HG03159 (cell line): ENCODE measurements around the gene AQP1.

Source experiments
- ATAC-seq: cut with Tn5 transposase; IDR thresholded peaks from one replicate; pipeline ENCODE4 v1.9.1; 2021; ENCODE audit warnings: mild to moderate bottlenecking, moderate library complexity; ENCODE audit not compliant: unreplicated experiment

AQP1 gene

GRCh38 chr7:30905078-30906012 lies 6.3 kb upstream of the AQP1 start:
- ATAC-seq = no peak

DNA sequence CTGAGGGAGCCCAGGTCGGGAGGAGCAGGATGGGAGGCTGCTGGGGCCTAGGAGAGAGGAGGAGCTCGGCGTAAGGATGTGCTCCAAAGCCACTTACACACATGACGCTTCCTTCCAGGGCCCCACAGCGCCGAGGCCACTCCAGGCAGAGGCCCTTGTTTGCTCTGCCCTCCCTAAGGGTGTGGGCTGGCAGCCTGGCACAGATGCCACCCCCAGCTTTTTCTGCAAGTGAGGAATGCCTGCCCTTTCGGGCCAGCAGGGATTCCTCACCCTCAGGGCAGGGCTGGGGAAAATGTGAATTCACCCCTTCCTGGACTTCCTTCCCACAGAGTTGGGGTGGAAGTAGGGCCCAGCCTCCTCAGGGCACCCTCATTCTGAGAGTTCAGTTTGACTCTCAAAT lies 5.6 kb upstream of the AQP1 start:
- ATAC-seq = no peak

GRCh38 chr7:30906515-30907240 lies 5.0 kb upstream of the AQP1 start:
- no peak for ATAC-seq

DNA sequence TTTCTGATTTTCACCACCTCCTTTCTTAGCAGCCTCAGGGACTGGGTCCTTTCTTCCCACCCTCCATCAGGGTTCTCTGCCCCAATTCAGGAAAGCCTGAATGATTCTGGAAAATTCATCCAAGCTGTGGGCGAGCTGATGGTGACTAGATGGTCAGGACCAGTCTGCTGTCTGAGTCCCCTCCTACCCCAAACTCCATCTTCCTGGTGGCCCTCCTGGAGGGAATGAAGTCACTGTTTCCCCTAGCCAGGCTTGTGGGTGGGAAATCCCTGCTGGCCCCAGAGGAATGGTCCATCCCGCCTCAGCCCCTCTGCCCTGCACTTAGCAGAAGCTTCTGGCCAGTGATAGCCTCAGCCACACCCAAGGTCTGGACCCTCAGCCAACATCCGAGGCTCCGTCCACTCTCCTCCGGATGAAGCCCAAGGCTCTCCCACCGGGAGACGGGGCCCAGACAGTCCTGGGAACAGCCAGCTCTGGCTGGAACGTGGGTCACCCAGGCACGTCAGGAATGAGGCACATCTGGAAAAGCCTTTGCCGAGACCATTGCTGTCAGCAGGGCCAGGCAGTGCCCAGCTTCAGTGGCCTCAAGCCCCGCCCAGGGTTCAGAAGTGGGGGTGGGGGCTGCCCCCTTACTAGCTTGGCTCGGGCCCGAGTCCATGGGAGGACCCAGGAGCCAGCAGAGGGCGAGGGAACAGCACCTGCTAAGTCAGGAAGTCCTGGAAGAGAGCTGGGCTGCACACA lies 4.0 kb upstream of the AQP1 start:
- ATAC-seq = no peak

DNA sequence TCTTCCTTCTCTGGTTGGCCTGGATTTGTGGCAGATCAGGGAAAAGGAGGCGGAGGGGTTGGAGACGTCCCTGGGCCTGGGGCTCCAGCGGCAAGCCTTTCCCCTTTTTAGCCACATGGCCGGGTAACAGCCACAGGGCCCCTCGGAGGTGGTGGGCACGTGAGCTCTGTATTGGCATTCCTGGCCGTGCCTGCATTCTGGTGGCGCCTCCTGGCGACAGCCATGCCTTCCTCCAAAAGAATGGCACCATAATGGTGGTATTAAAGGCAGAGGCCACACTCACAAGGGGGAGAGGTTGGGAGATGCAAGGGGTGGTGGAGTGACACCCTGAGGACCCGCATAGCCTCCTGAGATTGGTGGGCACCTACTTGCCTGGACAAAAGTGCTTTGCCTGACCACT lies 3.0 kb upstream of the AQP1 start:
- no peak for ATAC-seq

DNA sequence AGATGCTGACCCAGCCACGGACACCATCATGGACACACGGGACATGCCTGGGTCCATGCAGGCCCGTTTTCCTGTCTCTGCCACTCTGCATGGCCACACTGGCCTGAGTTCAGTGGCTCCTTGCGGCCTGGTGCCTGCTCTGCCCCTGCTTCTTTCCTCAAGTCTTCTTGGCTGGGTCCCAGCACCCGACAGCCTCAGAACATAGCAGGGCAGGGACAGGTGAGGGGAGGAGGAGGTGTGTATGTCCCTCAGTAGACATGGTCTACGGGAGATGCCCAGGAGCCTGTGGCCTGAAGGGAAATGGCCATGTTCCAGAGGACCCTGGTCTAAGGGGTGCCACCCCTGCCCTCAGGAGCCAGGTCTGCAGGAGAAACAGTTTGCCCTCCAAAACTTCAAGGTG lies 2.2 kb upstream of the AQP1 start:
- ATAC-seq = no peak

- ATAC-seq = no peak
Observed at GRCh38 chr7:30910411-30911073, 1.1 kb upstream of the AQP1 start.

DNA sequence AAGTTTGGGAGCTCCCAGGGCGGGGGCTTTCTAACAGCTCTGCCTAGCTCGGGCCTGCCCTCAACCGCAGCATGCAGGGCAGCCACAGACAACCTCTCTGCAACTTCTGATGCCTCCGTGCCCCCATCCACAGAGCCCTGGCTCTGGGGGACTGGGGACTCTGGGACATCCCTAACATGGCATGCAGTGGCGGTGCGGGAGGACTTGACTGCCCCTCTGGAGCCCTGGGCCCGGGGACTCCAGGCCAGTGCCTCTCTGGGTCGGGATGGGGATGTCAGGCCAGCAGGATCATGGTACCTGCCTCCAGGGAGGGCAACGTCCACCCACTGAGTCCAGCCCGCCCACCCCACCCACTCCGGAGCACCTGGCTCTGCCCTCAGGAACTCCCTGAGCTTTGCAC lies 520 bp upstream of the AQP1 start:
- no peak for ATAC-seq

DNA sequence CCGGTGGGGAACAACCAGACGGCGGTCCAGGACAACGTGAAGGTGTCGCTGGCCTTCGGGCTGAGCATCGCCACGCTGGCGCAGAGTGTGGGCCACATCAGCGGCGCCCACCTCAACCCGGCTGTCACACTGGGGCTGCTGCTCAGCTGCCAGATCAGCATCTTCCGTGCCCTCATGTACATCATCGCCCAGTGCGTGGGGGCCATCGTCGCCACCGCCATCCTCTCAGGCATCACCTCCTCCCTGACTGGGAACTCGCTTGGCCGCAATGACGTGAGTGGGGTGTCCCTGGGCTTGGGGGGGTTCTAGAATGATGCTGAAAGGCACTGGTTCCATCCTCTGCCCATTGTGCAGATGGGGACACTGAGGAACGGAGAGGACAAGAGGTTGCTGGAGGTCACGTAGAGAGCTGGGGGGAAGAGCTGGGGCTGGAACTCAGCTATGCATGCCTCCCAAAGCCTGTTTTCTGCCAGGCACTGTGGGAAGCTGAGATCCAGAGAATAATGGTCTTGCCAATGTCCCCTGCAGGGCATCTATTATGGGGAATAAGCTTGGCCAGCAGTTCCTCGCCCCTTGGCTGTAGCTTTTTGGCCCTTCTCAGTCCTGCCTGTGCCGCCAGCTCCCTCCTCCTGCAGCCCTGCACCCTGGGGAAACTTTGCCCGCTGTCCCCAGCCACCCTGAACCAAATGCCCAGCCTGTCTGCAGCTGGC lies 523 bp downstream of the AQP1 start:
- ATAC-seq = no peak

- ATAC-seq = no peak
Observed at GRCh38 chr7:30912731-30912985, 1.0 kb downstream of the AQP1 start.

GRCh38 chr7:30912986-30913811 lies 1.5 kb downstream of the AQP1 start:
- ATAC-seq = no peak

DNA sequence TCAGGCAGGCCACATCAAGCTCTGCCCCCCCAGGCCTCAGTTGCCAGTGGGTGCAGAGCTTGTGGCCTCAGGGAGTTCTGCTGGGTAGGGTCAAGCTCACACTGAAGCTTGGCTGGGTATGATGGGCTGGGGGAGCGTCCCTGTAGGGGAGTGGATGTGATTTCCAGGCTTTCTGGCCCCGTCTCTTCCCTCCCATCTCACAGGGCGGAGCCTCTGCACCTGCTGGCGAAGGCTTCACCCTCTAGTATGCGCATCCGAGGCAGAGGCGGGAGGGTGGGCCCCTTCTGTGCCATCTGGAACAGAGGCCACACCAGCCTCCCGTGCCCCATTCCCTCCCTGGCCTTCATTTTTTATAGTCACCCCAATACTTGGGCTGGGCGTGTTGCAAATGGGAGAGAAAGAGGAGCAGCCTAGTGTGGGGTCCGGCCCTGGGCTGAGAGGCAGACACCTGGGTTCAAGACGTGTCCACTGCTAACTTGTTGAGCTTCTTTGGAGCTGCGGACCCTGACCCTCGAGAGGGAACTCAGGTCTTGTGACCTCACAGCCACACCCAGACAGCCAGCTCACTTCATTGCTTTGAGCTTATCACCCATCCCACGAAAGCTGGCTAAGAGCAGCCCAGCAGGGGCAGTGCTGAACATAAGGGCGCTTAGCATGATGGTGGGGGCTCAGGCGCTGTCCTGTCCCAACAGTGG lies 2.3 kb downstream of the AQP1 start:
- ATAC-seq = no peak

DNA sequence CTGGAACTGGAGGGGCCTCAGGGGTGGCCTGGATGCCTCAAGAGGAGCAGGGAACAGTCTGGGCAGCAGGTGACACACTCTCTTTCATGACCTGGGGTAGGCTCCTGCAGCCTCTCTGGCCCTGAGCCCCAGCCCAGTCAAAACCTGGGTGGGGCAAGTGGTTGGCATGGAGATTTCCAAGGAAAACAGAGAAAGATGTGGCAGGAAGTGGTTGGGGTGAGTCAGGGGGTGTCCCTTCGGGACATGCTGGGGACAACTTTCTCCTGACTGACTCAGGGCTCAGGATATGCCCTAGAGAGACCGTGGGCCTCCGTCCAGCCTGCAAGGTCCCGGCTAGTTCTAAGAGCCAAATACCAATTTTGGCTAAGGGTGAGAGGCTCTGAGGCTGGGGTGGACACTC lies 2.9 kb downstream of the AQP1 start:
- ATAC-seq = no peak

- no peak for ATAC-seq
Observed at GRCh38 chr7:30915005-30915601, 3.5 kb downstream of the AQP1 start.

DNA sequence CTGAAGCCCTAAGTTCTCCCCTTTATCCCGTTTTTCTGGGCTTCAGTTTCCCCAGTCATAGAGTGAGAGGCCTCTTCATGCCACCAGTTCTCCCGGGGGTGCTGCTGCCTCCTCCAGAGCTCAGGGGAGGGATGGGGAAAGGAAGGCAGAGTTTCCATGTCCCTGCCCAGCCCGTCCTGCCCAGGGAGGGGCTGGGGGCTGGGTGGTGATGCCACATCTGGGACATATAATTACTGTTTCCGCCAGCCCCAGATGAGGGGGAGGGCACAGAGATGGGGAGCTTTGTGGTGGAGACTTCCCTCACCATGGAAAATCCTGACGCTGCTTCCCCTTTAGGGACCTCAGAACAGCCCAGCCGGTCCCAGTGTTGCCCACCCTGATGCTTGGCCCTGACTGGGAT lies 4.1 kb downstream of the AQP1 start:
- no peak for ATAC-seq

DNA sequence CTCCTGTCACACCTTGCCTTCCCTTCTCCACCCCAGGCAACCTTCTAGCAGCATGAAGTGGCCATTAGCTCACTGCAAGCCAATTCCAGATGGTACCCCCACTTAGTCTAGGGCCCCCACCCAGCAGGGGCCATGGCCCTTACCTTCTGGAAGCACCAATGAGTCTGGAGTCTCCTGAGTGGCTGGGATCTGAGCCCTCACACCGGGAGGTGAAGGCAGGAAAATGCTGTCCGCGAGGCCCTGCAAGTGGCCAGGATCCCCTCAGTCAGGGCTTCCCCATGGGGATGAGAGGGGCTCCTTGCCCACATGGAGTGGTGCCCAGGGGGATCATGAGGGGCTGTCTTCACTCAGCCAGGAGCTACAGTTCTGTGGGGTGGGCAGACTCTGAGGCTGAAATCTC lies 4.6 kb downstream of the AQP1 start:
- ATAC-seq = no peak

DNA sequence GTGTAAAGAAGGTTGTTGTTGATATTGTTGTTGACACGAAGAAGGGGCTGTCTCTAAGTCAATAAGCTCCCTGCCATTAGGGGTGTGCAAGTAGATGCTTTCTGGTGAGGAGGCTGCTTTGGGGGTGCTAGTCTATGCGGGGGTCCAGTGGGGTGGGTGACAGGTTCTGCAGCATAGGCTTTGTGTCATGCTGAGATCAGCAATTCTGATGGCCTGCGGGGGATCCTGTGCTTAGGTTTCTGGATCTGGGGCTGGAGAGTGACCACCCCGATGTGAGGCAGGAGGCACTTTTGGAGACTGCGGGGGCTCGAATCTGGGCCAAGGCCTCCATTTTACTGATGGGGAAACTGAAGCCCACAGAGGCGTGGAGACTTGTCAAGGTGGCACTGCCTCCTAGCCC lies 5.1 kb downstream of the AQP1 start:
- ATAC-seq = no peak

GRCh38 chr7:30917216-30917893 lies 5.7 kb downstream of the AQP1 start:
- no peak for ATAC-seq
